GM21717 (cell line): Measurements from ENCODE around the gene ZNF804B.

Experiments used
- ATAC-seq: cut with Tn5 transposase; IDR thresholded peaks from one replicate; pipeline ENCODE4 v1.9.1; 2021; ENCODE audit warnings: mild to moderate bottlenecking, moderate library complexity; ENCODE audit not compliant: unreplicated experiment

The ZNF804B gene

GRCh38 chr7:89247207-89247606, 487.7 kb downstream of the ZNF804B start:
- no peak for ATAC-seq

GRCh38 chr7:89259085-89259484, 499.6 kb downstream of the ZNF804B start:
- no peak for ATAC-seq

GRCh38 chr7:89264126-89264525, 504.6 kb downstream of the ZNF804B start:
- no peak for ATAC-seq

- ATAC-seq = no peak
These were observed 506.1 kb downstream of the ZNF804B start for GRCh38 chr7:89265631-89266030.

GRCh38 chr7:89283302-89283701, 523.8 kb downstream of the ZNF804B start:
- no peak for ATAC-seq

- ATAC-seq = no peak
These were observed 549.0 kb downstream of the ZNF804B start for GRCh38 chr7:89308535-89308934.

GRCh38 chr7:89311886-89312285, 552.4 kb downstream of the ZNF804B start:
- no peak for ATAC-seq

GRCh38 chr7:89312551-89312950, 553.1 kb downstream of the ZNF804B start:
- no peak for ATAC-seq

GRCh38 chr7:89316584-89317251, 557.2 kb downstream of the ZNF804B start:
- ATAC-seq = no peak

GRCh38 chr7:89332026-89332425, 572.5 kb downstream of the ZNF804B start:
- ATAC-seq = no peak

- no peak for ATAC-seq
These were observed 575.3 kb downstream of the ZNF804B start for GRCh38 chr7:89334797-89335196.

- no peak for ATAC-seq
These were observed 576.0 kb downstream of the ZNF804B start for GRCh38 chr7:89335490-89335889.

- no peak for ATAC-seq
These were observed 576.6 kb downstream of the ZNF804B start for GRCh38 chr7:89336121-89336520.

- no peak for ATAC-seq
These were observed 580.2 kb downstream of the ZNF804B start for GRCh38 chr7:89339748-89340147.

GRCh38 chr7:89357121-89357520, 597.6 kb downstream of the ZNF804B start:
- ATAC-seq = no peak

GRCh38 chr7:89377219-89377618, 617.7 kb downstream of the ZNF804B start:
- ATAC-seq = no peak

- no peak for ATAC-seq
These were observed 625.9 kb downstream of the ZNF804B start for GRCh38 chr7:89385411-89385810.
